Mammary epithelial cell (primary cell): Measurements from ENCODE around the gene PRPF39.

ENCODE experiments used
- CTCF ChIP-seq, 2 donors: IDR thresholded peaks in 1 of 2; conservative IDR thresholded peaks in 1 of 2; 2 replicates each; pipeline ENCODE4 v1.5.1; 2011 to 2012; ENCODE audit warnings: inconsistent platforms in 2 of 2, low read length in 2 of 2, mild to moderate bottlenecking in 2 of 2, control low read depth in 1 of 2, low read depth in 1 of 2; ENCODE audit not compliant: insufficient read depth in 1 of 2; ENCODE audit errors: extremely low read depth in 1 of 2
- EZH2 ChIP-seq: IDR thresholded peaks from 2 replicates; pipeline ENCODE4 v1.6.1; 2012; ENCODE audit warnings: low read length, inconsistent platforms, borderline replicate concordance

- TF ChIP-seq CTCF (conservative IDR thresholded peaks at IDR 0.05 in 1 of 2, IDR thresholded peaks at IDR 0.05 in 1 of 2; ENCODE audit: extremely low read depth in 1 of 2, insufficient read depth in 1 of 2, low read depth in 1 of 2, low read length in 2 of 2) (no peak), EZH2 (no peak)
Observed at GRCh38 chr14:45150386-45150890, 66.5 kb downstream of the PRPF39 start.
